MV-4-11 (cell line): ENCODE measurements around the gene CLK4.

Experiments
- DNase-seq: peaks from one replicate; lab custom pipeline; 2025; lab: John Stamatoyannopoulos, UW

Gene CLK4

GRCh38 chr5:178626484-178627258, at the start of gene CLK4:
Gene CLK4, minus strand, starts transcription at chr5:178627050. Its CDS starts 3,634 bp downstream, at chr5:178623416.
- DNase-seq, result peak; percentile 91

- no peak for DNase-seq
Observed at GRCh38 chr5:178675922-178676321, 49.1 kb upstream of the CLK4 start.

- no peak for DNase-seq
Observed at GRCh38 chr5:178674334-178674733, 47.5 kb upstream of the CLK4 start.

- no peak for DNase-seq
Observed at GRCh38 chr5:178673801-178674295, 47.0 kb upstream of the CLK4 start.

- DNase-seq, result no peak
Observed at GRCh38 chr5:178672630-178673029, 45.8 kb upstream of the CLK4 start.

- DNase-seq, result no peak
Observed at GRCh38 chr5:178671602-178672144, 44.8 kb upstream of the CLK4 start.

- no peak for DNase-seq
Observed at GRCh38 chr5:178670351-178670885, 43.6 kb upstream of the CLK4 start.

GRCh38 chr5:178668579-178668978, 41.7 kb upstream of the CLK4 start:
- peak; percentile 74 for DNase-seq

GRCh38 chr5:178667688-178668087, 40.8 kb upstream of the CLK4 start:
- DNase-seq, result no peak

GRCh38 chr5:178667101-178667500, 40.3 kb upstream of the CLK4 start:
- DNase-seq, result peak; percentile 6

GRCh38 chr5:178664141-178664540, 37.3 kb upstream of the CLK4 start:
- DNase-seq, result no peak

- DNase-seq, result no peak
Observed at GRCh38 chr5:178662541-178662860, 35.7 kb upstream of the CLK4 start.

GRCh38 chr5:178661836-178662540, 35.1 kb upstream of the CLK4 start:
- no peak for DNase-seq

- DNase-seq, result no peak
Observed at GRCh38 chr5:178651046-178651810, 24.4 kb upstream of the CLK4 start.

GRCh38 chr5:178650214-178650613, 23.4 kb upstream of the CLK4 start:
- DNase-seq, result no peak

GRCh38 chr5:178649580-178649979, 22.7 kb upstream of the CLK4 start:
- peak; percentile 31 for DNase-seq

GRCh38 chr5:178644826-178645545, 18.1 kb upstream of the CLK4 start:
- DNase-seq, result no peak

- DNase-seq, result no peak
Observed at GRCh38 chr5:178642351-178642909, 15.6 kb upstream of the CLK4 start.

- DNase-seq, result no peak
Observed at GRCh38 chr5:178641711-178642110, 14.9 kb upstream of the CLK4 start.

GRCh38 chr5:178640331-178641045, 13.6 kb upstream of the CLK4 start:
- no peak for DNase-seq
